Epithelial cell of esophagus (primary cell): Measurements from ENCODE around the gene BCL2L12.

Source experiments
- DNase-seq: peaks from one replicate; pipeline ENCODE4 v3.0.0; 2010; ENCODE audit warnings: low read depth
- H3K4me3 ChIP-seq: 2 replicates; pipeline ENCODE4 v1.5.1; 2011; ENCODE audit warnings: mild to moderate bottlenecking, low read length, control low read depth
- CTCF ChIP-seq: IDR thresholded peaks from 2 replicates; pipeline ENCODE4 v1.5.1; 2011; ENCODE audit warnings: low read depth, mild to moderate bottlenecking, low read length, control low read depth, inconsistent platforms; ENCODE audit not compliant: insufficient read depth; ENCODE audit errors: missing control alignments

BCL2L12 gene

GRCh38 chr19:49643466-49643865 lies 22.3 kb upstream of the BCL2L12 start:
- DNase-seq, result no peak
- peak overlapping the region; percentile 7 for H3K4me3 ChIP-seq
- TF ChIP-seq CTCF, result no peak

DNA sequence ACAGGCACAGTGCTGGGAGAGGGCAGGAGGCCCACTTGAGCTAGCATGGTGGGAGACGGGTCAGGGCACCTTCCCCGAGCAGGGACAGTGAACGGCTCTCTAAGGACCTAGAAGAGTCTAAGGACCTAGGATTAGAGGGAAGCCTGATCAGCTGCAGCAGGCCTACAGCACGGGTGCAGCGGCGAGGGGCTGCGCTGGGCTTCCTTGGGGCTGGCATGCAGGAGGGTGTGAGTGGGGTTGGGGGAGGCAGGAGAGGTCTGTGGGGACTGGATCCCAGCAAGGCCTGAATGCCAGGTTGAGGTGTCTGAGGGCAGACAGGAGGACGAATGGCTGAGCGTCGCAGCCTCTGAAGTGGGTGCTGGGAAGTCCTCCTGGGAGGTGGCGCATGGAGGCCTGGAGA lies 20.1 kb upstream of the BCL2L12 start:
- DNase-seq, result no peak
- TF ChIP-seq CTCF, result no peak
- H3K4me3 ChIP-seq, result no peak overlapping the region

GRCh38 chr19:49645995-49646394 lies 19.7 kb upstream of the BCL2L12 start:
- no peak for TF ChIP-seq CTCF
- H3K4me3 ChIP-seq, result no peak overlapping the region

GRCh38 chr19:49646586-49646985 lies 19.1 kb upstream of the BCL2L12 start:
- H3K4me3 ChIP-seq, result no peak overlapping the region
- DNase-seq, result no peak
- TF ChIP-seq CTCF, result no peak

More at GRCh38 chr19:49645995-49646394, 19.7 kb upstream of the BCL2L12 start:
- no peak for DNase-seq

DNA sequence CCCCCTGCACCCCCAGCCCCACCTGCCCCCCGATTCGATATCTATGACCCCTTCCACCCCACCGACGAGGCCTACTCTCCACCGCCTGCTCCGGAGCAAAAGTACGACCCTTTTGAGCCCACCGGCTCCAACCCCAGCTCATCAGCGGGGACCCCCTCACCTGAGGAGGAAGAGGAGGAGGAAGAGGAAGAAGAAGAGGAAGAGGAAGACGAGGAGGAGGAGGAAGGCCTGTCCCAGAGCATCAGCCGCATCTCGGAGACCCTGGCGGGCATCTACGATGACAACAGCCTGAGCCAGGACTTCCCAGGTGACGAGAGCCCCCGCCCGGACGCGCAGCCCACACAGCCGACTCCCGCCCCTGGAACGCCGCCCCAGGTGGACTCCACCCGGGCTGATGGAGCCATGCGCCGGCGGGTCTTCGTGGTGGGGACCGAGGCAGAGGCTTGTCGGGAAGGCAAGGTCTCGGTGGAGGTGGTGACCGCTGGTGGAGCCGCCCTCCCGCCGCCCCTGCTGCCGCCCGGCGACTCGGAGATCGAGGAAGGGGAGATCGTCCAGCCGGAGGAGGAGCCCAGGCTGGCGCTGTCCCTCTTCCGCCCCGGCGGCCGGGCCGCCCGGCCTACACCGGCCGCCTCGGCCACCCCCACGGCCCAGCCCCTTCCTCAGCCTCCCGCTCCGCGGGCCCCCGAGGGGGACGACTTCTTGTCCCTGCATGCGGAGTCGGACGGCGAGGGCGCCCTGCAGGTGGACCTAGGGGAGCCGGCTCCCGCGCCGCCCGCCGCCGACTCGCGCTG lies 14.5 kb upstream of the BCL2L12 start:
- no peak for DNase-seq
- no peak for TF ChIP-seq CTCF
- H3K4me3 ChIP-seq, result no peak overlapping the region

DNA sequence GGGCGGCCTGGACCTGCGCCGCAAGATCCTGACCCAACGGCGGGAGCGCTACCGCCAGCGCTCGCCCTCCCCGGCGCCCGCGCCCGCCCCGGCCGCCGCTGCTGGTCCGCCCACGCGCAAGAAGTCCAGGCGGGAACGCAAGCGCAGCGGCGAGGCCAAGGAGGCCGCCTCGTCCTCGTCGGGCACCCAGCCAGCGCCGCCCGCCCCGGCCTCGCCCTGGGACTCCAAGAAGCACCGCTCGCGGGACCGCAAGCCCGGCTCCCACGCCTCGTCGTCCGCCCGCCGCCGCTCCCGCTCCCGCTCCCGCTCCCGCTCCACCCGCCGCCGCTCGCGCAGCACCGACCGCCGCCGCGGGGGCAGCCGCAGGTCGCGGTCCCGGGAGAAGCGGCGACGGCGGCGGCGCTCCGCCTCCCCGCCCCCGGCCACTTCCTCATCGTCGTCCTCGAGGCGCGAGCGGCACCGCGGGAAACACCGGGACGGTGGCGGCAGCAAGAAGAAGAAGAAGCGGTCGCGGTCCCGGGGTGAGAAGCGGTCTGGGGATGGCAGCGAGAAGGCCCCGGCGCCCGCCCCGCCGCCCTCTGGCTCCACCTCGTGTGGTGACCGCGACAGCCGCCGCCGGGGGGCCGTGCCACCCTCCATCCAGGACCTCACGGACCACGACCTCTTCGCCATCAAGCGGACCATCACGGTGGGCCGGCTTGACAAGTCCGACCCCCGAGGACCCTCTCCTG lies 13.7 kb upstream of the BCL2L12 start:
- H3K4me3 ChIP-seq, result no peak overlapping the region
- no peak for TF ChIP-seq CTCF
- DNase-seq, result no peak
